Measurements from ENCODE around the gene TNFSF9.

DNA sequence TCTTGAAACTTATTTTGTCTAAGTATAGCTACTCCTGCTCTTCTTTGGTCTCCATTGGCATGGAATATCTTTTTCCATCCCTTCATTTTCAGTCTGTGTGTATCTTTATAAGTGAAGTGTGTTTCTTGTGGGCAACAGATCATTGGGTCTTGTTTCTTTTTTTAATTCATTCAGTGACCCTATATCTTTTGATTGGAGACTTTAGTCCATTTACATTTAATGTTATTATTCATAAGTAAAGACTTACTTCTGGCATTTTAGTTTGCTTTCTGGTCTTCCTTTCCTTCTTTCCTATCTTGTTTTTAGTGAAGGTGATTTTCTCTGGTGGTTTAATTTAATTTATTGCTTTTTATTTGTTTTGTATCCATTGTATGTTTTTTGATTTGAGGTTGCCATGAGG, 40.3 kb downstream of the TNFSF9 start:
- no peak for TF ChIP-seq POLR2A (IDR thresholded peaks at IDR 0.05)
- TF ChIP-seq, protein P1, sequence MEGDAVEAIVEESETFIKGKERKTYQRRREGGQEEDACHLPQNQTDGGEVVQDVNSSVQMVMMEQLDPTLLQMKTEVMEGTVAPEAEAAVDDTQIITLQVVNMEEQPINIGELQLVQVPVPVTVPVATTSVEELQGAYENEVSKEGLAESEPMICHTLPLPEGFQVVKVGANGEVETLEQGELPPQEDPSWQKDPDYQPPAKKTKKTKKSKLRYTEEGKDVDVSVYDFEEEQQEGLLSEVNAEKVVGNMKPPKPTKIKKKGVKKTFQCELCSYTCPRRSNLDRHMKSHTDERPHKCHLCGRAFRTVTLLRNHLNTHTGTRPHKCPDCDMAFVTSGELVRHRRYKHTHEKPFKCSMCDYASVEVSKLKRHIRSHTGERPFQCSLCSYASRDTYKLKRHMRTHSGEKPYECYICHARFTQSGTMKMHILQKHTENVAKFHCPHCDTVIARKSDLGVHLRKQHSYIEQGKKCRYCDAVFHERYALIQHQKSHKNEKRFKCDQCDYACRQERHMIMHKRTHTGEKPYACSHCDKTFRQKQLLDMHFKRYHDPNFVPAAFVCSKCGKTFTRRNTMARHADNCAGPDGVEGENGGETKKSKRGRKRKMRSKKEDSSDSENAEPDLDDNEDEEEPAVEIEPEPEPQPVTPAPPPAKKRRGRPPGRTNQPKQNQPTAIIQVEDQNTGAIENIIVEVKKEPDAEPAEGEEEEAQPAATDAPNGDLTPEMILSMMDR (IDR thresholded peaks at IDR 0.05) = no peak

All from right lobe of liver (tissue), 4 donors.